HG03565 (cell line): Measurements from ENCODE around the gene CYP2W1.

Experiments
- ATAC-seq: cut with Tn5 transposase; IDR thresholded peaks from one replicate; pipeline ENCODE4 v1.9.1; 2021; ENCODE audit warnings: mild to moderate bottlenecking, moderate library complexity; ENCODE audit not compliant: unreplicated experiment

Gene CYP2W1

DNA sequence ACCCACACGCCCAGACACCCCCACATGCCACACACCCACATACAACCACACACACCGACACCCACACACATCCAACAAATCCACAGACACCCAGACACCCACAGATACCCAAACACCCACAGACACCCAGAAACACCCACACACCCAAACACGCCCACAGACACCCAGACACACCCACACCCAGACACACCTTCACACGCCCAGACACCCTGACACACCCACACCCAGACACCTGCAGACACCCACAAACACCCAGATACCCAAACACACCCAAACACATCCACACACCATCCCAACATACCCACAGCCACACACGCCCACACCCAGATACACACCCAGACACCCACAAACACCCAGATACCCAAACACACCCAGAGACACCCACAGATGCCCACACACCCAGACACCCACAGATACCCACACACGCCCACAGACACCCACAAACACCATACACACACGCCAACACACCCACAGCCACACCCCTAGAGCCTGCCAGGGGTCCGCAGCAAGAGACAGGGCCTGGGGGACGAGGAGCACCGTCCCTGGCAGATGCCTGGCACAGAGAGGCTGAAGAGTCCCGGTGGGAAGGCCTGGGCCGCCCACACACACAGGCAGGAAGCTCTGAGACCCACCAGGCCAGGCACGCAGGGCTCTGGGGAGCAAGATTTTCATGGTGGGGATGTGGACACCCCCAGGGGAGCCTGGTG is 28.5 kb downstream of the CYP2W1 start:
- ATAC-seq = no peak

DNA sequence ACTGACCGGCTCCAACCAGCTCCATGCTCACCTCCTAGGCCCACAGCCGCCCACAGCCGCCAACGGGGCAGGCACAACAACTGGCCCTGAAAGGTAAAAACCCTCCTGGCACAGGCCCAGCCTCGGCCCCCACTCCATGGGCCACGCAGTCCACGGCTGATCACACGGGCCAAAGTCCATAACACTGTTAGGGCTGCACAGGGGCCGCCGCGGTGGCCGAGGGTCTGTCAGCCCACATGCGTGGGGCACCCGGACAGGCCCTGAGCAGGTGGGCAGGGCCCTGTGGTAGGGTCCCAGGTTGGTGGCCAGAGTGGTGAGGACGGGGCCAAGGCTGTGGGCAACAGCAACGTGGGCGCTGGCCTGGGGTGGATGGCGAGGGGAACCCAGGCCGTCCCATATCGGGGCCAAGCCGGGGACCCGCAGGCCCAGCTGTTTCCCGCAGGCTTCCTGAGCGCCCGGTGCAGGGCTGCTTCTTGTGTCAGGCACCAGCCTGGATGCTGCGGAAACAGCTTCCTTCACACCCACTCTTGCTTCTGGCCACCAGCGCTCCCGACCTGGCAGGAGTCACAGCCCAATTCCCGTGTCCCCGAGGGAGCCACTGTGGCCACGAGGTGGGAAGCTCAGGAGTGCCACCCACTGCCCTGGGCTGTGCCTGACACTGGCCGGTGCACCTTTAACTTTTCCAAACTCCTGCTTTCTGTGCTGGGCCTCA is 29.2 kb downstream of the CYP2W1 start:
- ATAC-seq = no peak

- no peak for ATAC-seq
These were observed 29.7 kb downstream of the CYP2W1 start for GRCh38 chr7:1012716-1013095.

DNA sequence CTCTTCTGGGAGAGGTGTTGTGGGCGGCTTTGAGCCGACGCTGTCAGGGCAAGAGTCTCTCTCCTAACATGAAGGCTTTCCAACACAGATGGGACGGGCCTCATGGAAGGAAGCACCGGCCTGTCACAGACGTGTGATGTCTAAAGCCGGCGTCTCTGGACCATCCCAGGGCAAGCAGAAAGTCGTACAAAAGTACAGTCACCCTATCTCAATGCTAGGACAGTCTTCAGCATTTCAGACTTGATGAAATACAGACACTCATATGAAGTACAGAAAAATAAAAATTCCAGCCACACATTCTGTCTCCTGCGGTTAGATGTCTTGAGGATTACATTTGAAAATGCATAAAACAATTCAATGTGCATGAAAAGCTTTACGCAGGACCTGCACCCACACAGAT is 30.6 kb downstream of the CYP2W1 start:
- ATAC-seq = no peak

DNA sequence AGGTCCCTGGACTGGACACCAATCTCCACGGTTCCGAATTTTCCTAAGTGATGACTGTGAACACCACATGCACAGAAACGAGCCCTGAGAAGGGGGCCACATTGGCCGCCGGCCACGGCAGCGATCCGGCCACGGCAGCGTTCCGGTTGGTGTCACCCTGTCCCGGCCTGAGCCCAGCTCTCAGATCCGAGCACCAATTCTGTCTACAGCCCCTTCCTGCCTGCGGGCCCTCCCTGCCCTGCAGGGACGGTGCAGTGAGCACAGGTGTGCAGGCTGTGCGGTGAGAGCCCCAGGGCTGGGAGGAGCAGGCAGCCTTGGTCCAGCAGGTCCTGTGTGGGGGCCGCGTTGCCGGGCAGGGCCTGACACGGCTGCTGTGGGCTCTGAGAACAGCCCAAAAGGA is 31.7 kb downstream of the CYP2W1 start:
- ATAC-seq = no peak

GRCh38 chr7:1015196-1016121 is 32.5 kb downstream of the CYP2W1 start:
- no peak for ATAC-seq

GRCh38 chr7:1016577-1017531 is 33.9 kb downstream of the CYP2W1 start:
- no peak for ATAC-seq

DNA sequence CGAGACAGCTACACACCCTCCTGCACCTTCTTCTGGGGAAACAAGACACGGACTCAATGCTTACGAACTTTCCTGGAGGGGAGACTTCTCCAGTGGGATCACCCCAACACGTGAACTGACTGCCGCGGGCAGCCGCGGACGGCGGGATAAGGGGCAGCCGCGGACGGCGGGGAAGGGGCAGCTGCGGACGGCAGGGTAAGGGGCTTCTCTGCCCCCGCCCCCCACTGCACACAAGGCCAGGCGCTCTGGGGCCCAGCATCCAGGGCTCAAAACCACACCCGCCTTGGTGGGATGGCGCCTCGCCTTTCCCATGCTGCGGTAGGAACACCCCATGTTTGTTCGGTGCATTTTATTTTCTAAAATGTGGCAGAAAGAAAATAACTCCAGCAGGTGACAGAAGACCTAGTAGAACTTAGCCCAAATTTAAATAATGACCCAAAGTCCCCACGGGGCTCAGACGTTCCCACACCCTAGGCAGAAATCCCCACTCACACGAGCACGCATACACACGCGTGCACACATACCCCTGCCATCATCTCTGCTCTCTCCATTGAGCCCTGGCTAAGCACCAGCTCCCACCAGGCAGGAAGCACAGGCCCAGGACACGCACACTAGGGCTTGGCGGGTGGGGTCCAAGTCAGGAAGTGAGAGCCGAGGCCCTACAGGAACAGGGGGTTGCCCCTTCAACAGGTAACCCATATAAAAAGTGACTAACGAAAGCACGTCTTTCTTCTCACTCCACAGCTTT is 34.8 kb downstream of the CYP2W1 start:
- ATAC-seq = no peak

DNA sequence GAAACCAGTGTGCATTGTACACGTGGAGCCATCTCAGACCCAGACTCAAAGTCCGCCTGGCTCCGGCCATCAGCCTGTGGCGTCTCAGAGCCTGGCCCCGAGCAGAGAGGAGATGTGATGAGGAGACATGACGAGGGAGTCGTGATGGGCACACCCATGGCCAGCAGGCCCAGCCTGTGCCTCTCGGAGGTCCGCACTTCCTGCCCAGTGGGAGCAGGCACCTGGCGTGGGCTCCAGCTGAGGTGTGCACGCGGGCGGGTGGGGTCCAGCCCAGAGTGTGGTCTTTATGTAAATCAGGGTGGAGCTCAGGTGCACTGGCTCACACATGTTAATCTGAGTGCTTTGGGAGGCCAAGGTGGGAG is 35.3 kb downstream of the CYP2W1 start:
- no peak for ATAC-seq

DNA sequence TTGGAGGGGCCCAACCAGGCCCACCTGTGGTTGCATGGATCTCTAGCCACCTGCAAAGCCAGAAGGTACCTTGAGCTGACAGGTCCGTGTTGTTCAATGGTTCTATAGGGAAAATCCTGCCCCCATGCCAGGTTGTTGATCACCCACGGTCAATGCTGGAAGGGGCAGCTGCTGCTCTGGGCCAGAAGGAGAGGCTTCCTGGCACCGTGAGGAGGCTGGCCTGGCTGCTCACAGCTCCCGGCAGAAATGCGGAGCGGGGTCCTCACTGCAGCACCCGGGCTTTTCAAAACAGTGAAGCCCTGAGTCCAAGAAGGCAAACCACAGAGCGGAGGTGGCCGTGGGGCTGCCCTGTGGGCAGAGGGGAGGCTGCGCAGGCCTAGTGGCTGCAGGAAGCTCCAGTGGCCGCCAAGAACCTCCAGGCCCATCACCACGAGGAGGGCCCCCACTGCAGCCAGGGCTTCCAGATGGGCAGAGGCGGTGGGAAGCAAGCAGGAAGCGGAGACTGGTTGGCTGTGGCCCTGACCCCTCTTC is 36.3 kb downstream of the CYP2W1 start:
- no peak for ATAC-seq

DNA sequence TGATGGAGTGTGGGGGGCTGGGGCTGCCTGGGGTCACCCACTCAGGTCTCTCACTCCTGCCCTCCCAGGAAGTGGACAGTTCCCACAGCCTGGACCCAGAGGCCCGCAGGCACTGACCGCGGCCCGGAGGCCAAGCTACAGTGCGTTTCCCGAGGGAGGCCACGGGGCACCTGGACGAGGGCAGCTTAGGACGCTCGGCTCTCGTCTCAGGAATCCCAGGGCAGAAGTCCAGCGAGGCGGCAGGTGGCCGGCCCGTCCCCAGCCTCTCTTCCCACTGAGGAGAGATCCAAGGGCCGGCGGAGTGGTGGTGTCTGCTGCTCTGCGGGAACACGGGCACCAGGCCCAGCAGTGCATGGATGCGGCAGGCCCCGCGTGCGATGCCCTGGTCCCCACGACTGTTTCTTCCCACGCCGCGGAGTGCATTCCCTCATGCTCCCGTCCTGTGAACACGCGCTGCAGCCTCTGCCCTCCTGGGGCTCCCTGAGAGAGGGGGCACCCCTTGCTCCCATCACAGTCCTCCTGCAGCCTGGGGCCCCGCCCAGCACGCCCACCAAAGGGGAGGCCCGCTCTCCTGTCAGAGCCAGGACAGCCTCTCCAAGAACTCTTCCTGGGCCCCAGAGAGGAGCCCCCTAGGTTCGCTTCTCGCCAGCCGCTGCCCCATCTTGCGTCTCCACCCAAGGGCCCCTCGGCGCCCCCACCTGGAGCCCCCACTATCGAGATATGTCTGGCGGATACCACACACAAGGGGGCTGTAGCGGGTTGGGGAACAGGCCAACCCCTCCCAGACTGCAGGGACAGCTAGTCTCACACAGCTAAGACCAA is 37.0 kb downstream of the CYP2W1 start:
- ATAC-seq = no peak

- ATAC-seq = no peak
These were observed 37.9 kb downstream of the CYP2W1 start for GRCh38 chr7:1020849-1021251.

- ATAC-seq = no peak
These were observed 38.4 kb downstream of the CYP2W1 start for GRCh38 chr7:1021366-1021765.

GRCh38 chr7:1021931-1022330 is 39.0 kb downstream of the CYP2W1 start:
- ATAC-seq = no peak

DNA sequence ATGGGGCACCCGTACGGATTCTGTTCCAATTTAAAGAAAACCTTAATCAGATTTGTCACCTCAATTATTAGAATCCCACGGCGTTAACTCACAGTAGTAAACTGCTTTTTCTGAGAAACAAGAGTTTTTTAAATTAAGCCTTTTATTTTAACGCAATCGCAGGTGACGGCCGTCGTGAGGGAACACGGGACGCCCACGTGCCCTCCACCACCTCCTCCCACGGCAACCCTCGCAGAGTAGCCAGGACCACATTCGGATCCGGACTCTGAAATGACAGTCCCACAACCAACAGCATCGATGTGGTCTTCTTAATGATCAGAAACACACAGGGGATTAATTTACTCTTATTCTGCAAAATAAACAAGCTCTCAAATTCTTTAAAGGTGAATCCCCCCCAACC is 39.4 kb downstream of the CYP2W1 start:
- ATAC-seq = no peak

DNA sequence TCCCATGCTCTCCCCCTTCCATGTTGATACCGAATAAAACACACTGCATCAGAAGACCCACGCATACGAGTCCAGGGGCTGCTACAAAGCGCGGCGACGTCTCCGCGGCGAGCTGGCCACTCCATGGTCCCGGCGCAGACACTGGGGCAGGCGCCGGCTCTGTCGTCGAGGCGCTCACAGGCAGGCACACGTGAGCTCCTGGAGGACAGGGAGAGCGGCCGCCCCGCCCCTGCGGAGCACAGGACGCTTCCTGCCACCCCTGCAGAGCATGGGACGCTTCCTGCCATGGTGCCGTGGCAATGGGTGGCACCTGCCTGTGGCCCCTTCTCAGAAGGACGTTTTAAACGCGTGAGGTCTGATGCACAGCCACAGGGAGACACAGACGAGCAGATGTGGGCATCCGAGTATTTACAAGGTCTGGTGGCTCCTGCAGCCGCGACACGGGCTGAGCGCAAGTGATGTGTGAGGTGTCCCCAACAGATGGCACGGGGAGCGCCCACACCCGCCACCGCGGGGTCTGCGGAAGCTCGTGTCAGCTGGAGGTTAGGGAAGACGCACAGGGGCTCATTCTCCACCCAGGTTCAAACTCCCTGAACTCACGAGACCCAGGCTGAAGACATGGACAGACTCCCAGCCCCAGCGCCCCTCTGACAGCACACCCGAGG is 40.0 kb downstream of the CYP2W1 start:
- no peak for ATAC-seq

GRCh38 chr7:1024331-1024841 is 41.4 kb downstream of the CYP2W1 start:
- peak; percentile 38 for ATAC-seq
